Measurements from ENCODE around the gene ACADM. TPM values are rescaled to one million over a fixed set of nuclear protein-coding genes. Genes with fewer than 3 reads are reported as not detected.
A peak's percentile ranks its signal among the peaks of the same experiment; 100 is the strongest.

The ACADM gene
- total and polyA plus RNA-seq, 2 of the 13 experiments (the other 11 are each of a cell fraction or from before 2014, with no cell fraction given), result 43.7 to 92.2 TPM

- no peak for TF ChIP-seq ZNF275 (CRISPR knock-in tag; IDR thresholded peaks at IDR 0.05; ENCODE audit: borderline replicate concordance)
- TF ChIP-seq RCOR2 (CRISPR knock-in tag; IDR thresholded peaks at IDR 0.05), result peak; percentile 56; the same call in 1 of the 2 replicates
- no peak for TF ChIP-seq ZNF33B (CRISPR knock-in tag; IDR thresholded peaks at IDR 0.05)
- no peak for TF ChIP-seq PCBP1 (IDR thresholded peaks at IDR 0.05; ENCODE audit: borderline replicate concordance, low read depth, low read length)
- TF ChIP-seq ZNF350 (CRISPR knock-in tag; IDR thresholded peaks at IDR 0.05; ENCODE audit: borderline replicate concordance, low read depth), result no peak
- no peak for TF ChIP-seq ZFP36L1 (CRISPR knock-in tag; IDR thresholded peaks at IDR 0.05)
- TF ChIP-seq ZNF441 (CRISPR knock-in tag; IDR thresholded peaks at IDR 0.05; ENCODE audit: borderline replicate concordance), result no peak
- no peak for TF ChIP-seq ZBTB37 (CRISPR knock-in tag; IDR thresholded peaks at IDR 0.05)
- TF ChIP-seq SP2 (CRISPR knock-in tag; IDR thresholded peaks at IDR 0.05), result no peak
- TF ChIP-seq ZNF607 (CRISPR knock-in tag; IDR thresholded peaks at IDR 0.05; ENCODE audit: borderline replicate concordance), result 0 out of 2 replicates have a peak, but pooled peaks have one; percentile 23
- TF ChIP-seq JUND (CRISPR knock-in tag; IDR thresholded peaks at IDR 0.05), result peak; percentile 18; the same call in 1 of the 2 replicates
- TF ChIP-seq SOX13 (IDR thresholded peaks at IDR 0.05), result no peak; the same call in 1 of the 2 replicates
- TF ChIP-seq SOX13 (CRISPR knock-in tag; conservative IDR thresholded peaks at IDR 0.05 in 1 of 2, IDR thresholded peaks at IDR 0.05 in 1 of 2), result peak in 1 of 2 experiments; percentile 93; a peak in 2 of 4 replicates
- no peak for TF ChIP-seq HNRNPUL1 (IDR thresholded peaks at IDR 0.05; ENCODE audit: low read depth, low read length)
- TF ChIP-seq ZC3H13 (CRISPR knock-in tag; IDR thresholded peaks at IDR 0.05), result no peak
- no peak for TF ChIP-seq ZNF276 (CRISPR knock-in tag; IDR thresholded peaks at IDR 0.05; ENCODE audit: low read depth)
- peak; percentile 49; the same call in 1 of the 2 replicates for TF ChIP-seq FOXK1 (CRISPR knock-in tag; IDR thresholded peaks at IDR 0.05; ENCODE audit: borderline replicate concordance, low read depth)
- no peak for TF ChIP-seq KLF13 (CRISPR knock-in tag; IDR thresholded peaks at IDR 0.05)
- peak; percentile 34 for TF ChIP-seq ASH2L (IDR thresholded peaks at IDR 0.05; ENCODE audit: insufficient read length, low read depth, low read length)
- TF ChIP-seq MEIS1 (CRISPR knock-in tag; IDR thresholded peaks at IDR 0.05; ENCODE audit: borderline replicate concordance), result no peak
- TF ChIP-seq ZNF296 (CRISPR knock-in tag; conservative IDR thresholded peaks at IDR 0.05), result no peak
- TF ChIP-seq NR2C2 (CRISPR knock-in tag; IDR thresholded peaks at IDR 0.05; ENCODE audit: borderline replicate concordance), result peak; percentile 53; the same call in 1 of the 2 replicates
- TF ChIP-seq ZBTB49 (CRISPR knock-in tag; IDR thresholded peaks at IDR 0.05; ENCODE audit: borderline replicate concordance), result no peak
Measured at GRCh38 chr1:75725861-75726361, 1.4 kb downstream of the ACADM start (continued).
